Stimulated activated CD8-positive, alpha-beta memory T cell treated with anti-CD3 and anti-CD28 coated beads, Interleukin-15, amount 100 ng/mL, for 4 hours (primary cell): ENCODE measurements around the gene PCSK6.

ENCODE experiments used
- DNase-seq, 2 donors: peaks; one replicate each; pipeline ENCODE4 v3.0.0-alpha.2; 2020; ENCODE audit warnings: low read depth in 2 of 2

PCSK6 gene

GRCh38 chr15:101499863-101500713 lies 10.6 kb upstream of the PCSK6 start:
- DNase-seq: no peak

- DNase-seq: no peak
Measured at GRCh38 chr15:101498717-101499480, 9.4 kb upstream of the PCSK6 start.

- DNase-seq: no peak
Measured at GRCh38 chr15:101498076-101498716, 8.7 kb upstream of the PCSK6 start.

- DNase-seq: no peak
Measured at GRCh38 chr15:101497484-101498034, 8.1 kb upstream of the PCSK6 start.

- DNase-seq: no peak
Measured at GRCh38 chr15:101497017-101497416, 7.5 kb upstream of the PCSK6 start.

GRCh38 chr15:101496198-101496986 lies 6.9 kb upstream of the PCSK6 start:
- DNase-seq: no peak

GRCh38 chr15:101495334-101496197 lies 6.1 kb upstream of the PCSK6 start:
- DNase-seq: no peak

- no peak for DNase-seq
Measured at GRCh38 chr15:101494251-101494796, 4.8 kb upstream of the PCSK6 start.

GRCh38 chr15:101492766-101493692 lies 3.5 kb upstream of the PCSK6 start:
- DNase-seq: no peak

GRCh38 chr15:101491734-101492640 lies 2.5 kb upstream of the PCSK6 start:
- no peak for DNase-seq

- no peak for DNase-seq
Measured at GRCh38 chr15:101490922-101491733, 1.6 kb upstream of the PCSK6 start.

GRCh38 chr15:101490408-101490891 lies 943 bp upstream of the PCSK6 start:
- DNase-seq: no peak

- DNase-seq: no peak
Measured at GRCh38 chr15:101489237-101489598, 289 bp downstream of the PCSK6 start.

- no peak for DNase-seq
Measured at GRCh38 chr15:101488300-101489164, 975 bp downstream of the PCSK6 start.

GRCh38 chr15:101486696-101487459 lies 2.6 kb downstream of the PCSK6 start:
- no peak for DNase-seq
